Neural cell (in vitro differentiated cells): Measurements from ENCODE around the gene CHKB. TPM values are rescaled to one million over a fixed set of nuclear protein-coding genes. Genes with fewer than 3 reads are reported as not detected.

Experiments used
- H2AFZ ChIP-seq: fragments of 200-600, 300-800 bp; sonication (generic), shearing (Covaris generic); 2 replicates; pipeline ENCODE4 v1.6.0; 2014; ENCODE audit warnings: low read depth, mild to moderate bottlenecking, antibody characterized with exemption, low read length, moderate library complexity
- H3F3A ChIP-seq: fragments of 200-600 bp; shearing (Covaris generic); 2 replicates; pipeline ENCODE4 v1.6.1; 2016; ENCODE audit warnings: mild to moderate bottlenecking, moderate library complexity, mixed read lengths, antibody characterized with exemption, low read length; ENCODE audit not compliant: insufficient read depth, poor library complexity, severe bottlenecking
- H3K27ac ChIP-seq: fragments of 200-600, 300-800 bp; sonication (generic), shearing (Covaris generic); 2 replicates; pipeline ENCODE4 v1.5.1; 2014; ENCODE audit warnings: mild to moderate bottlenecking, low read length, moderate library complexity
- H3K27me3 ChIP-seq: fragments of 300-800, 200-600 bp; sonication (generic), shearing (Covaris generic); 2 replicates; pipeline ENCODE4 v1.6.0; 2014; ENCODE audit warnings: mild to moderate bottlenecking, low read depth, low read length, moderate library complexity; ENCODE audit not compliant: insufficient read depth
- H3K36me3 ChIP-seq: fragments of 300-800, 200-600 bp; sonication (generic), shearing (Covaris generic); 2 replicates; pipeline ENCODE4 v1.5.1; 2014; ENCODE audit warnings: mild to moderate bottlenecking, antibody characterized with exemption, low read length, moderate library complexity; ENCODE audit not compliant: insufficient read depth
- H3K4me2 ChIP-seq: fragments of 300-800, 200-600 bp; sonication (generic), shearing (Covaris generic); 2 replicates; pipeline ENCODE4 v1.6.0; 2014; ENCODE audit warnings: mild to moderate bottlenecking, low read length
- H3K4me3 ChIP-seq: fragments of 300-800, 200-600 bp; sonication (generic), shearing (Covaris generic); 2 replicates; pipeline ENCODE4 v1.5.1; 2014; ENCODE audit warnings: mild to moderate bottlenecking, low read length, moderate library complexity
- H3K79me2 ChIP-seq: fragments of 200-600 bp; shearing (Covaris generic); replicated peaks from 2 replicates; pipeline ENCODE4 v1.6.0; 2014; ENCODE audit warnings: mild to moderate bottlenecking, low read length, moderate library complexity; ENCODE audit not compliant: insufficient read depth
- H3K9ac ChIP-seq: fragments of 300-800, 200-600 bp; sonication (generic), shearing (Covaris generic); 2 replicates; pipeline ENCODE4 v1.6.1; 2016; ENCODE audit warnings: mild to moderate bottlenecking, low read length, mixed read lengths
- H3K9me2 ChIP-seq: fragments of 200-600 bp; shearing (Covaris generic); 2 replicates; pipeline ENCODE4 v1.6.1; 2016; ENCODE audit warnings: mild to moderate bottlenecking, low read length, mixed read lengths; ENCODE audit not compliant: insufficient read depth
- H3K9me3 ChIP-seq: fragments of 200-600, 300-800 bp; sonication (generic), shearing (Covaris generic); 2 replicates; pipeline ENCODE4 v1.6.1; 2016; ENCODE audit warnings: mild to moderate bottlenecking, mixed run types, low read length, moderate library complexity, mixed read lengths
- H4K20me1 ChIP-seq: fragments of 200-600 bp; shearing (Covaris generic); 2 replicates; pipeline ENCODE4 v1.6.1; 2016; ENCODE audit warnings: mild to moderate bottlenecking, mixed run types; ENCODE audit not compliant: insufficient read depth
- EP300 ChIP-seq: fragments of 450-650 bp; conservative IDR thresholded peaks from 2 replicates; pipeline ENCODE4 v1.6.1; 2014; ENCODE audit warnings: antibody characterized with exemption, mild to moderate bottlenecking, moderate library complexity; ENCODE audit not compliant: poor library complexity, severe bottlenecking
- EZH2 ChIP-seq: fragments of 200-600, 300-800 bp; shearing (Covaris generic), sonication (generic); IDR thresholded peaks from 2 replicates; pipeline ENCODE4 v1.6.1; 2014; ENCODE audit warnings: antibody characterized with exemption, low read length, borderline replicate concordance, mild to moderate bottlenecking; ENCODE audit not compliant: insufficient read depth, poor library complexity, severe bottlenecking
- MXI1 ChIP-seq: fragments of 450-650 bp; conservative IDR thresholded peaks from 2 replicates; pipeline ENCODE4 v1.6.1; 2014; ENCODE audit warnings: antibody characterized with exemption, mild to moderate bottlenecking; ENCODE audit not compliant: poor library complexity, severe bottlenecking
- POLR2AphosphoS5 ChIP-seq: IDR thresholded peaks from 2 replicates; pipeline ENCODE4 v1.6.1; 2012
- RAD21 ChIP-seq: fragments of 450-650 bp; conservative IDR thresholded peaks from 2 replicates; pipeline ENCODE4 v1.6.1; 2014; ENCODE audit warnings: antibody characterized with exemption, mild to moderate bottlenecking, moderate library complexity
- SMC3 ChIP-seq: fragments of 450-650 bp; conservative IDR thresholded peaks from 2 replicates; pipeline ENCODE4 v1.6.1; 2014; ENCODE audit warnings: antibody characterized with exemption, mild to moderate bottlenecking, moderate library complexity; ENCODE audit not compliant: poor library complexity
- TAF1 ChIP-seq: IDR thresholded peaks from 2 replicates; pipeline ENCODE4 v1.6.1; 2012; ENCODE audit warnings: low read depth
- polyA plus RNA-seq: library from polyadenylated mRNA; depleted of rRNA; stranded (reverse); fragments of >200 nt; gene quantifications from 2 replicates; pipeline ENCODE4 v1.2.3, GENCODE V29; 2014
- TF ChIP-seq, protein P1 (sequence below): IDR thresholded peaks from 2 replicates; pipeline ENCODE4 v1.6.1; 2012; ENCODE audit warnings: borderline replicate concordance
- TF ChIP-seq, protein P2 (sequence below): fragments of 450-650 bp; IDR thresholded peaks from 2 replicates; pipeline ENCODE4 v1.5.1; 2014; ENCODE audit warnings: antibody characterized with exemption, mild to moderate bottlenecking, moderate library complexity; ENCODE audit not compliant: poor library complexity, severe bottlenecking

The CHKB gene
- polyA plus RNA-seq, 1 donor from 2014 or later = 173 TPM

DNA sequence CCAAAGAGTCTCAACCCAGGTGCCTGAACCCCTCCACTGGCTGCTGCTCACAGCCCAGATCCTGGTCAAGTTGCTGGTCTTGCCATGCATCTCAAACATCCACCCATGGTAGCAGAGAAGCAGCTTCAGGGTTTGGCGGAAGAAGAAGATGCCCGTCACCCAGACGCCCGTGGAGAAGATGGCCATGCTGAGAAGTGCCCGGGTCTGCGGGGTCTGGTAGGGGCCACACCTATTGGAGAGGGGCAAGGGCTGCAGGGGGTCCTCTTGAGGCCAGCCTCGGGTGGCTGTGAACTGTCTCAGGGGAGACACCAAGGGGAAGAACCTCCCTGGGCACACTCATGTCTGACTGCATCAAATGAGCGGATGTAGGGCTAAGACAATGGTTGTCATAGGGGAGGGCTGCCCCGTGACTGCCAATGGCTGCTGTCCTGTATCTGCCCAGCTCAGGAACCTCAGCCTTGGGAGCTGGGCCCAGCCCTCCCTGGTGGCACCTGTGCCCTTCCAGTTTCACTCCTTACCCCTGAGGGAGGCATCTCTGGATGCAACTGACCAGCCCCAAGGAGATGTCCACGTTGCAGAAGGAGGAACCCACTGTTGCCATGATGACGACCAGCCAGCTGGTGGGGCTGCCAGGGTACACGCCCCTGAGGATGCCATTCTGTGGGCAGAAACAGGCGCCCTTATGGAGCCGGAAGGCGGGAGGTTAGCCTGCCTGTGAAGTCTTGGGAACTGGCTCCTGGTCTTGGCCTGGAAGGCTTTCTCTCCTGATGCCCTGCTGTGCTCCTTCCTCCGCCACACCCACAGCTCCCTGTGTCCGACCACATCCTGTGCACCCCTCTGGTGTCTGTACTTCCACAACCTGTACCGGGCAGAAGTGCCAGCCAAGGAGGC lies 5.6 kb downstream of the CHKB start:
- peaks cover 8% of the 10 kb centered on the region for H3K79me2 ChIP-seq
- no peaks in the 10 kb centered on the region for H3K9me2 ChIP-seq
- H3K36me3 ChIP-seq = no peaks in the 10 kb centered on the region
- H3K27ac ChIP-seq = no peak overlapping the region
- no peak overlapping the region for H2AFZ ChIP-seq
- no peak overlapping the region for H3K9ac ChIP-seq
- TF ChIP-seq EP300 (no peak), POLR2AphosphoS5 (no peak), SMC3 (no peak), MXI1 (no peak), RAD21 (no peak), TAF1 (no peak), EZH2 (no peak)
- TF ChIP-seq, protein P1, sequence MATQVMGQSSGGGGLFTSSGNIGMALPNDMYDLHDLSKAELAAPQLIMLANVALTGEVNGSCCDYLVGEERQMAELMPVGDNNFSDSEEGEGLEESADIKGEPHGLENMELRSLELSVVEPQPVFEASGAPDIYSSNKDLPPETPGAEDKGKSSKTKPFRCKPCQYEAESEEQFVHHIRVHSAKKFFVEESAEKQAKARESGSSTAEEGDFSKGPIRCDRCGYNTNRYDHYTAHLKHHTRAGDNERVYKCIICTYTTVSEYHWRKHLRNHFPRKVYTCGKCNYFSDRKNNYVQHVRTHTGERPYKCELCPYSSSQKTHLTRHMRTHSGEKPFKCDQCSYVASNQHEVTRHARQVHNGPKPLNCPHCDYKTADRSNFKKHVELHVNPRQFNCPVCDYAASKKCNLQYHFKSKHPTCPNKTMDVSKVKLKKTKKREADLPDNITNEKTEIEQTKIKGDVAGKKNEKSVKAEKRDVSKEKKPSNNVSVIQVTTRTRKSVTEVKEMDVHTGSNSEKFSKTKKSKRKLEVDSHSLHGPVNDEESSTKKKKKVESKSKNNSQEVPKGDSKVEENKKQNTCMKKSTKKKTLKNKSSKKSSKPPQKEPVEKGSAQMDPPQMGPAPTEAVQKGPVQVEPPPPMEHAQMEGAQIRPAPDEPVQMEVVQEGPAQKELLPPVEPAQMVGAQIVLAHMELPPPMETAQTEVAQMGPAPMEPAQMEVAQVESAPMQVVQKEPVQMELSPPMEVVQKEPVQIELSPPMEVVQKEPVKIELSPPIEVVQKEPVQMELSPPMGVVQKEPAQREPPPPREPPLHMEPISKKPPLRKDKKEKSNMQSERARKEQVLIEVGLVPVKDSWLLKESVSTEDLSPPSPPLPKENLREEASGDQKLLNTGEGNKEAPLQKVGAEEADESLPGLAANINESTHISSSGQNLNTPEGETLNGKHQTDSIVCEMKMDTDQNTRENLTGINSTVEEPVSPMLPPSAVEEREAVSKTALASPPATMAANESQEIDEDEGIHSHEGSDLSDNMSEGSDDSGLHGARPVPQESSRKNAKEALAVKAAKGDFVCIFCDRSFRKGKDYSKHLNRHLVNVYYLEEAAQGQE = no peak
- TF ChIP-seq, protein P2, sequence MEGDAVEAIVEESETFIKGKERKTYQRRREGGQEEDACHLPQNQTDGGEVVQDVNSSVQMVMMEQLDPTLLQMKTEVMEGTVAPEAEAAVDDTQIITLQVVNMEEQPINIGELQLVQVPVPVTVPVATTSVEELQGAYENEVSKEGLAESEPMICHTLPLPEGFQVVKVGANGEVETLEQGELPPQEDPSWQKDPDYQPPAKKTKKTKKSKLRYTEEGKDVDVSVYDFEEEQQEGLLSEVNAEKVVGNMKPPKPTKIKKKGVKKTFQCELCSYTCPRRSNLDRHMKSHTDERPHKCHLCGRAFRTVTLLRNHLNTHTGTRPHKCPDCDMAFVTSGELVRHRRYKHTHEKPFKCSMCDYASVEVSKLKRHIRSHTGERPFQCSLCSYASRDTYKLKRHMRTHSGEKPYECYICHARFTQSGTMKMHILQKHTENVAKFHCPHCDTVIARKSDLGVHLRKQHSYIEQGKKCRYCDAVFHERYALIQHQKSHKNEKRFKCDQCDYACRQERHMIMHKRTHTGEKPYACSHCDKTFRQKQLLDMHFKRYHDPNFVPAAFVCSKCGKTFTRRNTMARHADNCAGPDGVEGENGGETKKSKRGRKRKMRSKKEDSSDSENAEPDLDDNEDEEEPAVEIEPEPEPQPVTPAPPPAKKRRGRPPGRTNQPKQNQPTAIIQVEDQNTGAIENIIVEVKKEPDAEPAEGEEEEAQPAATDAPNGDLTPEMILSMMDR = no peak
- no peaks in the 10 kb centered on the region for H3K27me3 ChIP-seq
- no peak overlapping the region for H3K4me3 ChIP-seq
- no peaks in the 10 kb centered on the region for H3F3A ChIP-seq
- no peak overlapping the region for H3K4me2 ChIP-seq
- no peaks in the 10 kb centered on the region for H3K9me3 ChIP-seq
- no peaks in the 10 kb centered on the region for H4K20me1 ChIP-seq

DNA sequence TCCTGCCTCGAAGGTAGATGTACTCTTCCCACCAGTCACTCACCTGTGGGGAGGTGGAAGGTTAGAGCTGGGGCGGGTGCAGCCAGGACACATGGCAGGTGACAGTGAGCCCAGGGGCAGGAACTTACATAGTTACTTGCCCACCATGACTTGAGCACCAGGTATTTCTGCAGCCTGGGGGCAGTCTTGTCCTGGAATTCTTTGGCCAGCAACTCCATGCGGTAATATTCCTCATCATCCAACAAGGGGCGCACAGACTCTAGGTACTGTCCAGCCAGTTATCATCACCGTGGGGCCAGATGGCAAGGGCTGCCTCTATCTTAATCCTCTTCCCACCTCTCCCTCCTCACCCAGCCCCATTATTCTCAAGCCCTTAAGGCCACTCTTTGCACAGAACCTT lies 6.6 kb downstream of the CHKB start:
- Histone ChIP-seq H3K9ac (no peak overlapping the region), H2AFZ (no peak overlapping the region), H4K20me1 (no peaks in the 10 kb centered on the region), H3K9me2 (no peaks in the 10 kb centered on the region), H3K79me2 (no peaks in the 10 kb centered on the region), H3K4me3 (no peak overlapping the region), H3F3A (no peaks in the 10 kb centered on the region), H3K4me2 (no peak overlapping the region), H3K36me3 (no peaks in the 10 kb centered on the region), H3K9me3 (no peaks in the 10 kb centered on the region), H3K27ac (no peak overlapping the region), H3K27me3 (no peaks in the 10 kb centered on the region)
- TF ChIP-seq RAD21 (no peak), MXI1 (no peak)
